Mammary epithelial cell (primary cell): ENCODE measurements around the gene SNRK.

Source experiments
- EZH2 ChIP-seq: IDR thresholded peaks from 2 replicates; pipeline ENCODE4 v1.6.1; 2012; ENCODE audit warnings: low read length, inconsistent platforms, borderline replicate concordance
- TF ChIP-seq, protein P1 (sequence below), 2 donors: IDR thresholded peaks in 1 of 2; conservative IDR thresholded peaks in 1 of 2; 2 replicates each; pipeline ENCODE4 v1.5.1; 2011 to 2012; ENCODE audit warnings: inconsistent platforms in 2 of 2, low read length in 2 of 2, mild to moderate bottlenecking in 2 of 2, control low read depth in 1 of 2, low read depth in 1 of 2; ENCODE audit not compliant: insufficient read depth in 1 of 2; ENCODE audit errors: extremely low read depth in 1 of 2

- TF ChIP-seq, protein P1, sequence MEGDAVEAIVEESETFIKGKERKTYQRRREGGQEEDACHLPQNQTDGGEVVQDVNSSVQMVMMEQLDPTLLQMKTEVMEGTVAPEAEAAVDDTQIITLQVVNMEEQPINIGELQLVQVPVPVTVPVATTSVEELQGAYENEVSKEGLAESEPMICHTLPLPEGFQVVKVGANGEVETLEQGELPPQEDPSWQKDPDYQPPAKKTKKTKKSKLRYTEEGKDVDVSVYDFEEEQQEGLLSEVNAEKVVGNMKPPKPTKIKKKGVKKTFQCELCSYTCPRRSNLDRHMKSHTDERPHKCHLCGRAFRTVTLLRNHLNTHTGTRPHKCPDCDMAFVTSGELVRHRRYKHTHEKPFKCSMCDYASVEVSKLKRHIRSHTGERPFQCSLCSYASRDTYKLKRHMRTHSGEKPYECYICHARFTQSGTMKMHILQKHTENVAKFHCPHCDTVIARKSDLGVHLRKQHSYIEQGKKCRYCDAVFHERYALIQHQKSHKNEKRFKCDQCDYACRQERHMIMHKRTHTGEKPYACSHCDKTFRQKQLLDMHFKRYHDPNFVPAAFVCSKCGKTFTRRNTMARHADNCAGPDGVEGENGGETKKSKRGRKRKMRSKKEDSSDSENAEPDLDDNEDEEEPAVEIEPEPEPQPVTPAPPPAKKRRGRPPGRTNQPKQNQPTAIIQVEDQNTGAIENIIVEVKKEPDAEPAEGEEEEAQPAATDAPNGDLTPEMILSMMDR (conservative IDR thresholded peaks at IDR 0.05 in 1 of 2, IDR thresholded peaks at IDR 0.05 in 1 of 2; ENCODE audit: extremely low read depth in 1 of 2, insufficient read depth in 1 of 2, low read depth in 1 of 2, low read length in 2 of 2): no peak
- no peak for TF ChIP-seq EZH2
Observed at GRCh38 chr3:43331381-43331780, 45.0 kb downstream of the SNRK start.
